Omental fat pad (tissue), 4 donors: Measurements from ENCODE around the gene ATP6V0C. TPM values are rescaled to one million over a fixed set of nuclear protein-coding genes. Genes with fewer than 3 reads are reported as not detected.

Experiments
- ATAC-seq: fragments of 150-250 bp; one replicate; pipeline ENCODE4 v1.9.1; 2016; ENCODE audit warnings: mild to moderate bottlenecking, moderate library complexity; ENCODE audit not compliant: low FRiP score
- DNase-seq: peaks from one replicate; pipeline ENCODE4 v3.0.0-alpha.2; 2019; ENCODE audit warnings: low spot score
- total RNA-seq, 4 donors: library from RNA; depleted of rRNA; stranded (reverse); fragments of >200 nt; gene quantifications; one replicate each; pipeline ENCODE4 v1.1.0, GENCODE V29; 2016
- TF ChIP-seq, protein P1 (sequence below), 3 donors: fragments of 450-650 bp; IDR thresholded peaks; one replicate each; pipeline ENCODE4 v1.5.1; 2016 to 2017; ENCODE audit warnings: antibody characterized with exemption in 3 of 3, mild to moderate bottlenecking in 3 of 3, moderate library complexity in 2 of 3

The ATP6V0C gene
- total RNA-seq, 4 donors from 2014 or later = 43.5 to 113 (median 67.9) TPM

- DNase-seq = no peak
- TF ChIP-seq, protein P1, sequence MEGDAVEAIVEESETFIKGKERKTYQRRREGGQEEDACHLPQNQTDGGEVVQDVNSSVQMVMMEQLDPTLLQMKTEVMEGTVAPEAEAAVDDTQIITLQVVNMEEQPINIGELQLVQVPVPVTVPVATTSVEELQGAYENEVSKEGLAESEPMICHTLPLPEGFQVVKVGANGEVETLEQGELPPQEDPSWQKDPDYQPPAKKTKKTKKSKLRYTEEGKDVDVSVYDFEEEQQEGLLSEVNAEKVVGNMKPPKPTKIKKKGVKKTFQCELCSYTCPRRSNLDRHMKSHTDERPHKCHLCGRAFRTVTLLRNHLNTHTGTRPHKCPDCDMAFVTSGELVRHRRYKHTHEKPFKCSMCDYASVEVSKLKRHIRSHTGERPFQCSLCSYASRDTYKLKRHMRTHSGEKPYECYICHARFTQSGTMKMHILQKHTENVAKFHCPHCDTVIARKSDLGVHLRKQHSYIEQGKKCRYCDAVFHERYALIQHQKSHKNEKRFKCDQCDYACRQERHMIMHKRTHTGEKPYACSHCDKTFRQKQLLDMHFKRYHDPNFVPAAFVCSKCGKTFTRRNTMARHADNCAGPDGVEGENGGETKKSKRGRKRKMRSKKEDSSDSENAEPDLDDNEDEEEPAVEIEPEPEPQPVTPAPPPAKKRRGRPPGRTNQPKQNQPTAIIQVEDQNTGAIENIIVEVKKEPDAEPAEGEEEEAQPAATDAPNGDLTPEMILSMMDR (IDR thresholded peaks at IDR 0.05) = no peak
- no peak for ATAC-seq
Measured at GRCh38 chr16:2493605-2494004, 20.1 kb upstream of the ATP6V0C start.

DNA sequence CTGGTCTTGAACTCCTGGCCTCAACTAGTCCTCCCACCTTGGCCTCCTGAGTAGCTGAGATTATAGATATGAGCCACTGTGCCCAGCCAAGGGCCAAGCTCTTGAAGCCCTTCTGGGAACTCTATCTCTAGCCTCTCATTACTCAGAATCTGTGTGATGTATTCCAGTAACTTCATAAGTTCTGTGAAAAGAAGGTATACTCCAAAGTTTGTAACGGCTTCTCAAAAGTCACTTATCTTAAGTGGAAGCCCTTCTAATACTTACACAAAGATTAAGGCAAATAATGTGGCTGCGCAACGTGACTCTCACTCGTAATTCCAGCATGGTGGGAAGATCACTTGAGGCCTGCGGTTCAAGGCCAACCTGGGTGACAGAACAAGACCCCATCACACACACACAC lies 19.1 kb upstream of the ATP6V0C start:
- TF ChIP-seq, protein P1 (IDR thresholded peaks at IDR 0.05) = no peak
- DNase-seq (no peak), ATAC-seq (no peak)

DNA sequence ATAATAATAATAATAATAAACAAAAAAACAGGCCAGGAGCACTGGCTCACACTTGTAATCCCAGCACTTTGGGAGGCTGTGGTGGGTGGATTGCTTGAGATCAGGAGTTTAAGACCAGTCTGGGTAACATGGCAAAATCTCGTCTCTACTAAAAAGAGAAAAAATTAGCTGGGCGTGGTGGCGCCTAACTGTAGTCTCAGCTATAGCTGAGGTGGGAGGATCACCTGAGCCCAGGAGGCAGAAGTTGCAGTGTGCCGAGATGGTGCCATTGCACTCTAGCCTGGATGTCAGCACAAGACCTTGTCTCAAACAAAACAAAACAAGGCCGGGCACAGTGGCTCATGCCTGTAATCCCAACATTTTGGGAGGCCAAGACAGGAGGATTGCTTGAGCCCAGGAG lies 18.7 kb upstream of the ATP6V0C start:
- DNase-seq (no peak), ATAC-seq (no peak)
- TF ChIP-seq, protein P1 (IDR thresholded peaks at IDR 0.05) = no peak

DNA sequence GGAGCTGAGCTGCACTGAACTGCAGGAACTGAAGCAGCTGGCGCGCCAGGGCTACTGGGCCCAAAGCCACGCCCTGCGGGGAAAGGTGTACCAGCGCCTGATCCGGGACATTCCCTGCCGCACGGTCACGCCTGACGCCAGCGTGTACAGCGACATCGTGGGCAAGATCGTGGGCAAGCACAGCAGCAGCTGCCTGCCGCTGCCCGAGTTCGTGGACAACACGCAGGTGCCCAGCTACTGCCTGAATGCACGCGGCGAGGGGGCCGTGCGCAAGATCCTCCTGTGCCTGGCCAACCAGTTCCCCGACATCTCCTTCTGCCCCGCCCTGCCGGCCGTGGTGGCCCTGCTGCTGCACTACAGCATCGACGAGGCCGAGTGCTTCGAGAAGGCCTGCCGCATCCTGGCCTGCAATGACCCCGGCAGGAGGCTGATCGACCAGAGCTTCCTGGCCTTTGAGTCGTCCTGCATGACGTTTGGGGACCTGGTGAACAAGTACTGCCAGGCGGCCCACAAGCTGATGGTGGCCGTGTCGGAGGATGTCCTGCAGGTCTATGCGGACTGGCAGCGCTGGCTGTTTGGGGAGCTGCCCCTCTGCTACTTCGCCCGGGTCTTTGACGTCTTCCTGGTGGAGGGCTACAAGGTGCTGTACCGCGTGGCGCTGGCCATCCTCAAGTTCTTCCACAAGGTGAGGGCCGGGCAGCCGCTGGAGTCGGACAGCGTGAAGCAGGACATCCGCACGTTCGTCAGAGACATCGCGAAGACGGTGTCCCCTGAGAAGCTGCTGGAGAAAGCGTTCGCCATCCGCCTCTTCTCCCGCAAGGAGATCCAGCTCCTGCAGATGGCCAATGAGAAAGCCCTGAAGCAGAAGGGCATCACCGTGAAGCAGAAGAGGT lies 17.3 kb upstream of the ATP6V0C start:
- TF ChIP-seq, protein P1 (IDR thresholded peaks at IDR 0.05) = no peak
- DNase-seq (no peak), ATAC-seq (no peak)

DNA sequence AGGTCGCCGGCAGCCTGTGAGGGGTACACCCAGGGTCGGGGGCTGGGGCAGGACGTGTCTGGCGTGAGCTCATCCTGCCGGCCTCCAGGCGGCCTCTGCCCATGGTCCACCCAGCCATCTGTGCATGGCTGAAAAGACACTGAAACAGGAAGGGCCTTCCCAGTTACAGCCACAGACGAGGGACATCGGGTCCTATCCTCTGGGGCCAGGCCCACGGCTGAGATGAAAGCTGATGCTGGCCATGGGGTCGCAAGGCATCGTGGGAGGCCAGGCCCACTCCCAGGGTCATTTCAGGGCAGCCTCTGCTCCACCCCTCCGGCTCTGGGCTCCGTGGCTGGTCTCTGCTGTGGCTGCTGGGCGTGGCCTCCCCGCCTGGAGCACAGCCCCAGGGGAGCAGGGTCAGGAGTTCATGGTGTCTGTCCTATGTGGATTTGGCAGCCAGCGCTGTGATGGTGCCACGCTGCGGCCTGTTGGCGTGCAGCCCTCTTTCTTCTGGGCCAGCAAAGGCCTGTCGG lies 16.6 kb upstream of the ATP6V0C start:
- ATAC-seq (no peak), DNase-seq (no peak)
- TF ChIP-seq, protein P1 (IDR thresholded peaks at IDR 0.05) = no peak

DNA sequence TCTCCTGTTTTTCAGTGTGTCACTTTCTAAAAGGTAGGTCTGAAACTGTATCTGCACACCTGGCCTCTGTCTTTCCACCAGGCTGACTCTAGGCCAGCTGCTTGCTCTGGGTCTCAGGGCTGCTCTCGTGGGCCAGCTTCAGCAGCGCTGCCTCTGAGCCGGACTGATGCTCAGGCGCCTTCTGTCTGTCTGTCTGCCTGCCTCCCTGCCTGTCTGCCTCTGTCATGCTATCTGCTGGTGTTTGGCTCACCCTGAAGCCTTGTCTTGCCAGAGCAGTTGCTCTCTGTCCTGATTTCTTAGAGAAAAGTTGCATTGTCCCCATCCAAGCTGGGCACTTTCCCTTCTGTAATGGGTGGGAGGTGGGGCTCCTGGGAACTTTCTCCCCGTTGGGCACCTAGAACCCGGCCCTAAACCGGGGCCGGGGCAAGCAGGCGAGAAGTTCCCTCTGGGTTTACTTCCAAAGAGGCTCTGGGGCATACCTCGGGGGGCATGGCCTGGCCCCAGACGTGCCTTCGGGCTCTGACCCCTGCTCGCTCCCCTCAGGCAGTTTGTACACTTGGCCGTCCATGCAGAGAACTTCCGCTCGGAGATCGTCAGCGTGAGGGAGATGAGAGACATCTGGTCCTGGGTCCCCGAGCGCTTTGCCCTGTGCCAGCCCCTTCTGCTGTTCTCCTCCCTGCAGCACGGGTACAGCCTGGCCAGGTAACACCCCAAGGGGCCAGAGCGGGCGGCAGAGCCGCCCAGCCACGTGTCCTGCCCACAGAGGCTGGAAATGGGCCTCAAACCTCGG lies 15.9 kb upstream of the ATP6V0C start:
- DNase-seq = no peak
- TF ChIP-seq, protein P1 (IDR thresholded peaks at IDR 0.05) = no peak
- no peak for ATAC-seq
